ENCODE data around the gene KRR1.

- TF ChIP-seq POLR2A (IDR thresholded peaks at IDR 0.05) (no peak), CTCF (IDR thresholded peaks at IDR 0.05) (peak; percentile 50 to 77 (median 68))
Measured at GRCh38 chr12:75526655-75527511, 15.5 kb upstream of the KRR1 start.
